ENCODE measurements around the gene TOP2B. TPM values are rescaled to one million over a fixed set of nuclear protein-coding genes. Genes with fewer than 3 reads are reported as not detected.

The TOP2B gene
- polyA plus RNA-seq, 1 of the 3 experiments (the other 2 are of a cell fraction): 20.4 TPM

DNA sequence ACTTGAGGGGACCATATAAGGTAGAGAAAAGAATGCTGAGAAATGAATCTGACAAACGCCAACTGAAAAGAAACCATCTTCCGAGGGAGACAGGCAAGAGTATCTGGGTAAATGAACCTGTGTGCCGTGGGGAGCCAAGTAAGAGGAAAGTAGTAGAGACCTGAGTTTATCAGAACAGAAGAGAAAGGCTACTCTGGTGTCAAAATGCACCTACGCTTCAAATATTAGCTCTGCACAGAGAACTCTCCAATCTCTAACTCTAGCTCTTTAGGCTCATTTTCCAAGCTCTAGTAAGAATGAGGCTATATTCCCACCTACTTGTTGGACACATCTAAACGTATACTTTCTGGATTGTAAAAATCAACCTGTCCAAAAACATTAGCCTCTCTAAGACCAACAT, 53.5 kb downstream of the TOP2B start:
- 98% methylated on average over 5 of the region's 5 CpGs for WGBS (ENCODE audit: low lambda C conversion rate)
- Histone ChIP-seq H3K27ac (ENCODE audit: low read depth in 2 of 2, low read length in 1 of 2) (no peak overlapping the region), H3K79me2 (ENCODE audit: insufficient read depth) (no peaks in the 10 kb centered on the region; the same call in 1 of the 2 replicates), H3K9ac (no peak overlapping the region), H3K4me1 (ENCODE audit: control insufficient read depth in 1 of 2, insufficient read depth in 2 of 2, low read depth in 1 of 2, low read length in 1 of 2) (no peaks in the 10 kb centered on the region; a peak in 1 of 4 replicates), H3K36me3 (replicated peaks in 1 of 2; ENCODE audit: control insufficient read depth in 1 of 2, insufficient read depth in 2 of 2, low read length in 1 of 2) (peaks cover 88 to 89% of the 10 kb centered on the region in 2 experiments), H3K9me3 (no peaks in the 10 kb centered on the region), H3K27me3 (ENCODE audit: insufficient read depth) (no peaks in the 10 kb centered on the region), H3F3A (replicated peaks; ENCODE audit: insufficient read depth) (peaks cover 12% of the 10 kb centered on the region), H2AFZ (ENCODE audit: low read depth) (no peak overlapping the region), H3K4me2 (no peak overlapping the region), H4K20me1 (ENCODE audit: insufficient read depth) (no peaks in the 10 kb centered on the region), H3K4me3 (ENCODE audit: low read depth in 2 of 2, low read length in 1 of 2) (no peak overlapping the region), H3K9me2 (no peaks in the 10 kb centered on the region)
- DNase-seq: no peak
- POLR2A ChIA-PET: no interaction called here
- TF ChIP-seq RCOR1 (IDR thresholded peaks at IDR 0.05; ENCODE audit: low read length) (no peak), POLR2AphosphoS5 (IDR thresholded peaks at IDR 0.05; ENCODE audit: low read depth, low read length) (no peak), SMC3 (IDR thresholded peaks at IDR 0.05; ENCODE audit: low read depth, low read length) (no peak)
- CTCF ChIA-PET: interaction anchor here (1.0 to 2.3 kb wide), 2 partner anchors 17 to 220 kb away, joined by 3 to 8 read pairs; no protein-coding TSS in a partner anchor

DNA sequence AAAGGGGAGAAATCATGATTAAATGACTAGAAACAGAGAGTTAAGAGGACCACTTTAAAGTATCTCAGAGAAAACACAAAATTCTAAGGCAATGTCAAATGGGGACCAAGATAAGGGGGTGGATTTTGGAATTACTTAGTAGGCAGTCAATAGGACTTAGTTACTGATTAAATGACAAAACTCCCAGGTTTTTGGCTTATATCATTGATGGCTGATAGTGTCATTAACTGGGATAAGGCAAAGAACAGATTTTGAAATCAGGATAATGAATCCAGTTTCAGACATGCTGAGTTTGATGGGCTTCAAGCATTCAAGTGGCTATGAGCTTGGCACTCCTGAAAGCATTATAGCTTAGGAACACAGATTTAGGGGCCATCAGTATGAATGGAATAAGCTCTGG, 53.9 kb downstream of the TOP2B start:
- H3K4me3 ChIP-seq (ENCODE audit: low read depth in 2 of 2, low read length in 1 of 2): no peak overlapping the region
- H3K36me3 ChIP-seq (replicated peaks in 1 of 2; ENCODE audit: control insufficient read depth in 1 of 2, insufficient read depth in 2 of 2, low read length in 1 of 2): peaks cover 89 to 90% of the 10 kb centered on the region in 2 experiments
- CTCF ChIA-PET: interaction anchor here (2.3 kb wide), 1 partner anchor 17 kb away, joined by 8 read pairs; no protein-coding TSS in a partner anchor

DNA sequence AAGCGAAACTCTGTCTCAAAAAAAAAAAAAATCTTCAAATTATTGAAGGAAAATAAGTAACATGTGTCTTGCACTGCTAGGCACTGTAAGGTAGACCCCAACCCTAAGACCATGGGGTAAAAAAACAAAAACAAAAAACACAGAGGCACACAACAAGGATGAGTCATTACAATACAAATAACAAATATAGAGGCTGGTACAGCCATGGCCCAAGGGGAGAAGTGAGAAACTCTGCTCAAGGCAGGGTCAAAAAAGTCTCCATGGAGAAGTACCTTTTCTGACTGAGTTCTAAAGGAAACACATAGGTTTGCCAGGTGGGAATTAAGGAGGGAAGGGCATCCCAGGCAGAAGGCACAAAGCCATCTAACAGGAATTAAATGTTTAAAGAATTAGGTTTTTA, 54.5 kb downstream of the TOP2B start:
- Histone ChIP-seq H3K36me3 (replicated peaks in 1 of 2; ENCODE audit: control insufficient read depth in 1 of 2, insufficient read depth in 2 of 2, low read length in 1 of 2) (peaks cover 89 to 90% of the 10 kb centered on the region in 2 experiments), H3K4me3 (ENCODE audit: low read depth in 2 of 2, low read length in 1 of 2) (no peak overlapping the region), H4K20me1 (ENCODE audit: insufficient read depth) (no peaks in the 10 kb centered on the region), H3K9ac (no peak overlapping the region), H3K27me3 (ENCODE audit: insufficient read depth) (no peaks in the 10 kb centered on the region), H3K4me2 (no peak overlapping the region), H3K27ac (ENCODE audit: low read depth in 2 of 2, low read length in 1 of 2) (no peak overlapping the region), H3K79me2 (ENCODE audit: insufficient read depth) (no peaks in the 10 kb centered on the region; the same call in 1 of the 2 replicates), H3K4me1 (ENCODE audit: control insufficient read depth in 1 of 2, insufficient read depth in 2 of 2, low read depth in 1 of 2, low read length in 1 of 2) (no peaks in the 10 kb centered on the region; a peak in 2 of 4 replicates), H3K9me3 (no peaks in the 10 kb centered on the region), H3F3A (replicated peaks; ENCODE audit: insufficient read depth) (peaks cover 12% of the 10 kb centered on the region), H2AFZ (ENCODE audit: low read depth) (no peak overlapping the region), H3K9me2 (no peaks in the 10 kb centered on the region)
- POLR2A ChIA-PET: no interaction called here
- CTCF ChIA-PET: no interaction called here
- 97% methylated on average over 1 of the region's 1 CpG for WGBS (ENCODE audit: low lambda C conversion rate)
- no peak for DNase-seq
- no peak for TF ChIP-seq POLR2AphosphoS5 (IDR thresholded peaks at IDR 0.05; ENCODE audit: low read depth, low read length)
- no peak for TF ChIP-seq EZH2phosphoT487 (IDR thresholded peaks at IDR 0.05; ENCODE audit: borderline replicate concordance, low read depth)
- TF ChIP-seq, protein P1, sequence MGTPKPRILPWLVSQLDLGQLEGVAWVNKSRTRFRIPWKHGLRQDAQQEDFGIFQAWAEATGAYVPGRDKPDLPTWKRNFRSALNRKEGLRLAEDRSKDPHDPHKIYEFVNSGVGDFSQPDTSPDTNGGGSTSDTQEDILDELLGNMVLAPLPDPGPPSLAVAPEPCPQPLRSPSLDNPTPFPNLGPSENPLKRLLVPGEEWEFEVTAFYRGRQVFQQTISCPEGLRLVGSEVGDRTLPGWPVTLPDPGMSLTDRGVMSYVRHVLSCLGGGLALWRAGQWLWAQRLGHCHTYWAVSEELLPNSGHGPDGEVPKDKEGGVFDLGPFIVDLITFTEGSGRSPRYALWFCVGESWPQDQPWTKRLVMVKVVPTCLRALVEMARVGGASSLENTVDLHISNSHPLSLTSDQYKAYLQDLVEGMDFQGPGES (IDR thresholded peaks at IDR 0.05; ENCODE audit: low read depth, low read length): no peak
- TF ChIP-seq YY1 (IDR thresholded peaks at IDR 0.05; ENCODE audit: low read depth): no peak
- TF ChIP-seq GABPA (IDR thresholded peaks at IDR 0.05; ENCODE audit: low read depth): no peak
- TF ChIP-seq, protein P2, sequence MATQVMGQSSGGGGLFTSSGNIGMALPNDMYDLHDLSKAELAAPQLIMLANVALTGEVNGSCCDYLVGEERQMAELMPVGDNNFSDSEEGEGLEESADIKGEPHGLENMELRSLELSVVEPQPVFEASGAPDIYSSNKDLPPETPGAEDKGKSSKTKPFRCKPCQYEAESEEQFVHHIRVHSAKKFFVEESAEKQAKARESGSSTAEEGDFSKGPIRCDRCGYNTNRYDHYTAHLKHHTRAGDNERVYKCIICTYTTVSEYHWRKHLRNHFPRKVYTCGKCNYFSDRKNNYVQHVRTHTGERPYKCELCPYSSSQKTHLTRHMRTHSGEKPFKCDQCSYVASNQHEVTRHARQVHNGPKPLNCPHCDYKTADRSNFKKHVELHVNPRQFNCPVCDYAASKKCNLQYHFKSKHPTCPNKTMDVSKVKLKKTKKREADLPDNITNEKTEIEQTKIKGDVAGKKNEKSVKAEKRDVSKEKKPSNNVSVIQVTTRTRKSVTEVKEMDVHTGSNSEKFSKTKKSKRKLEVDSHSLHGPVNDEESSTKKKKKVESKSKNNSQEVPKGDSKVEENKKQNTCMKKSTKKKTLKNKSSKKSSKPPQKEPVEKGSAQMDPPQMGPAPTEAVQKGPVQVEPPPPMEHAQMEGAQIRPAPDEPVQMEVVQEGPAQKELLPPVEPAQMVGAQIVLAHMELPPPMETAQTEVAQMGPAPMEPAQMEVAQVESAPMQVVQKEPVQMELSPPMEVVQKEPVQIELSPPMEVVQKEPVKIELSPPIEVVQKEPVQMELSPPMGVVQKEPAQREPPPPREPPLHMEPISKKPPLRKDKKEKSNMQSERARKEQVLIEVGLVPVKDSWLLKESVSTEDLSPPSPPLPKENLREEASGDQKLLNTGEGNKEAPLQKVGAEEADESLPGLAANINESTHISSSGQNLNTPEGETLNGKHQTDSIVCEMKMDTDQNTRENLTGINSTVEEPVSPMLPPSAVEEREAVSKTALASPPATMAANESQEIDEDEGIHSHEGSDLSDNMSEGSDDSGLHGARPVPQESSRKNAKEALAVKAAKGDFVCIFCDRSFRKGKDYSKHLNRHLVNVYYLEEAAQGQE (IDR thresholded peaks at IDR 0.05; ENCODE audit: low read depth, low read length): no peak
- no peak for TF ChIP-seq MXI1 (IDR thresholded peaks at IDR 0.05; ENCODE audit: low read depth, low read length)
- TF ChIP-seq RCOR1 (IDR thresholded peaks at IDR 0.05; ENCODE audit: low read length): no peak
- no peak for TF ChIP-seq MEF2A (IDR thresholded peaks at IDR 0.05; ENCODE audit: borderline replicate concordance, low read depth)
- TF ChIP-seq, protein P3, sequence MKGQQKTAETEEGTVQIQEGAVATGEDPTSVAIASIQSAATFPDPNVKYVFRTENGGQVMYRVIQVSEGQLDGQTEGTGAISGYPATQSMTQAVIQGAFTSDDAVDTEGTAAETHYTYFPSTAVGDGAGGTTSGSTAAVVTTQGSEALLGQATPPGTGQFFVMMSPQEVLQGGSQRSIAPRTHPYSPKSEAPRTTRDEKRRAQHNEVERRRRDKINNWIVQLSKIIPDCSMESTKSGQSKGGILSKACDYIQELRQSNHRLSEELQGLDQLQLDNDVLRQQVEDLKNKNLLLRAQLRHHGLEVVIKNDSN (IDR thresholded peaks at IDR 0.05; ENCODE audit: borderline replicate concordance, low read depth): no peak

More for the DNA sequence above, 53.9 kb downstream of the TOP2B start:
- Histone ChIP-seq H3K4me1 (ENCODE audit: control insufficient read depth in 1 of 2, insufficient read depth in 2 of 2, low read depth in 1 of 2, low read length in 1 of 2) (no peaks in the 10 kb centered on the region; a peak in 1 of 4 replicates), H3K9me3 (no peaks in the 10 kb centered on the region), H3K79me2 (ENCODE audit: insufficient read depth) (no peaks in the 10 kb centered on the region; the same call in 1 of the 2 replicates), H3K27me3 (ENCODE audit: insufficient read depth) (no peaks in the 10 kb centered on the region), H3F3A (replicated peaks; ENCODE audit: insufficient read depth) (peaks cover 12% of the 10 kb centered on the region), H2AFZ (ENCODE audit: low read depth) (no peak overlapping the region), H3K9me2 (no peaks in the 10 kb centered on the region), H4K20me1 (ENCODE audit: insufficient read depth) (no peaks in the 10 kb centered on the region), H3K27ac (ENCODE audit: low read depth in 2 of 2, low read length in 1 of 2) (no peak overlapping the region), H3K9ac (no peak overlapping the region), H3K4me2 (no peak overlapping the region)
- POLR2A ChIA-PET: no interaction called here
- DNase-seq: no peak
- TF ChIP-seq POLR2AphosphoS5 (IDR thresholded peaks at IDR 0.05; ENCODE audit: low read depth, low read length): no peak
- TF ChIP-seq RXRA (IDR thresholded peaks at IDR 0.05; ENCODE audit: borderline replicate concordance, low read depth): no peak
- no peak for TF ChIP-seq PBX3 (IDR thresholded peaks at IDR 0.05)
- no peak for TF ChIP-seq SMC3 (IDR thresholded peaks at IDR 0.05; ENCODE audit: low read depth, low read length)
- no peak for TF ChIP-seq NFIC (IDR thresholded peaks at IDR 0.05; ENCODE audit: borderline replicate concordance)

Measured in SK-N-SH (cell line).